HepG2 (cell line): ENCODE data around the gene SEPTIN10. TPM values are rescaled to one million over a fixed set of nuclear protein-coding genes. Genes with fewer than 3 reads are reported as not detected.

Experiments
- ATF7 ChIP-seq, 2 experiments: fragments of 450-650 bp in 1 of 2; sonication (generic) in 1 of 2; formaldehyde crosslinking in 1 of 2; IDR thresholded peaks; 2 replicates each; pipeline versions ENCODE4 v1.4.0 to v1.6.1; 2016 to 2020; ENCODE audit warnings: antibody characterized with exemption in 1 of 2, mild to moderate bottlenecking in 1 of 2, missing genetic modification reagents in 1 of 2
- BORCS8-MEF2B ChIP-seq: sonication (generic); formaldehyde crosslinking; IDR thresholded peaks from 2 replicates; pipeline ENCODE4 v1.8.0; 2022; ENCODE audit warnings: mild to moderate bottlenecking, missing genetic modification reagents
- FOXO1 ChIP-seq: sonication (generic); formaldehyde crosslinking; IDR thresholded peaks from 2 replicates; pipeline ENCODE4 v1.4.0; 2020; ENCODE audit warnings: missing genetic modification reagents
- KDM5B ChIP-seq: sonication (generic); formaldehyde crosslinking; IDR thresholded peaks from 2 replicates; pipeline ENCODE4 v1.4.0; 2020; ENCODE audit warnings: missing genetic modification reagents, mild to moderate bottlenecking, borderline replicate concordance
- NR2C2 ChIP-seq: sonication (generic); formaldehyde crosslinking; IDR thresholded peaks from 2 replicates; pipeline ENCODE4 v1.4.0; 2020; ENCODE audit warnings: missing genetic modification reagents, mild to moderate bottlenecking, moderate library complexity, borderline replicate concordance
- RAD51 ChIP-seq: fragments of 450-650 bp; IDR thresholded peaks from 2 replicates; pipeline ENCODE4 v1.6.1; 2016; ENCODE audit warnings: borderline replicate concordance
- SMAD3 ChIP-seq: sonication (generic); formaldehyde crosslinking; IDR thresholded peaks from 2 replicates; pipeline ENCODE4 v1.4.0; 2020; ENCODE audit warnings: missing genetic modification reagents
- SNAPC2 ChIP-seq: sonication (generic); formaldehyde crosslinking; IDR thresholded peaks from 2 replicates; pipeline ENCODE4 v1.8.1; 2022; ENCODE audit warnings: mild to moderate bottlenecking, missing genetic modification reagents
- SNAPC5 ChIP-seq: sonication (generic); formaldehyde crosslinking; IDR thresholded peaks from 2 replicates; pipeline ENCODE4 v1.8.1; 2023; ENCODE audit warnings: mild to moderate bottlenecking, missing genetic modification reagents, borderline replicate concordance
- SOX5 ChIP-seq: IDR thresholded peaks from 2 replicates; pipeline ENCODE4 v1.6.1; 2016; ENCODE audit warnings: borderline replicate concordance
- TAF15 ChIP-seq: fragments of 200-400 bp; formaldehyde crosslinking; IDR thresholded peaks from one replicate; pipeline ENCODE4 v1.6.1; 2018; ENCODE audit warnings: mild to moderate bottlenecking, low read depth, low read length; ENCODE audit not compliant: poor library complexity, severe bottlenecking
- TP53 ChIP-seq: sonication (generic); formaldehyde crosslinking; conservative IDR thresholded peaks from 2 replicates; pipeline ENCODE4 v1.4.0; 2020; ENCODE audit warnings: missing genetic modification reagents
- YEATS4 ChIP-seq: sonication (generic); formaldehyde crosslinking; IDR thresholded peaks from 2 replicates; pipeline ENCODE4 v1.4.0; 2020; ENCODE audit warnings: missing genetic modification reagents, borderline replicate concordance
- ZFP41 ChIP-seq: sonication (generic); formaldehyde crosslinking; IDR thresholded peaks from 2 replicates; pipeline ENCODE4 v1.4.0; 2020; ENCODE audit warnings: mild to moderate bottlenecking, missing genetic modification reagents, borderline replicate concordance
- ZNF12 ChIP-seq: sonication (generic); formaldehyde crosslinking; IDR thresholded peaks from 2 replicates; pipeline ENCODE4 v1.5.0; 2020; ENCODE audit warnings: missing genetic modification reagents
- ZNF44 ChIP-seq: sonication (generic); formaldehyde crosslinking; IDR thresholded peaks from 2 replicates; pipeline ENCODE4 v1.5.1; 2020; ENCODE audit warnings: mild to moderate bottlenecking, missing genetic modification reagents
- ZNF574 ChIP-seq: sonication (generic); formaldehyde crosslinking; IDR thresholded peaks from 2 replicates; pipeline ENCODE4 v1.4.0; 2020; ENCODE audit warnings: missing genetic modification reagents
- ZSCAN29 ChIP-seq: sonication (generic); formaldehyde crosslinking; conservative IDR thresholded peaks from 2 replicates; pipeline ENCODE4 v1.4.0; 2020; ENCODE audit warnings: mild to moderate bottlenecking, missing genetic modification reagents
- polyA plus RNA-seq, 8 experiments: library from polyadenylated mRNA; depleted of rRNA in 3 of 8; stranded (reverse) in 7 of 8; unstranded in 1 of 8; fragments of >200 nt; fragmentation: Illumina TruSeq in 4 of 8; extraction: Trizol in 4 of 8; gene quantifications; 2 replicates each; pipeline versions ENCODE4 v1.2.1 to v1.2.3, GENCODE V29; 2011 to 2016; ENCODE audit warnings: low read depth in 4 of 8, missing spikeins in 1 of 8, mixed read lengths in 1 of 8; ENCODE audit not compliant: insufficient read depth in 1 of 8
- total RNA-seq, 5 experiments: library from RNA; depleted of rRNA; stranded (reverse); fragments of >200 nt; fragmentation: Illumina TruSeq; extraction: Trizol; gene quantifications; 2 replicates each; pipeline ENCODE4 v1.2.3, GENCODE V29; 2016; ENCODE audit warnings: low read depth in 1 of 5
- TF ChIP-seq, protein P1 (sequence below): sonication (generic); formaldehyde crosslinking; IDR thresholded peaks from 2 replicates; pipeline ENCODE4 v1.5.0; 2020; ENCODE audit warnings: mild to moderate bottlenecking, missing genetic modification reagents

SEPTIN10 gene
- total and polyA plus RNA-seq, 2 of the 13 experiments (the other 11 are each of a cell fraction or from before 2014, with no cell fraction given): 45.8 to 67.5 TPM

GRCh38 chr2:109545828-109546713, 67.7 kb downstream of the SEPTIN10 start (continued):
- no peak for TF ChIP-seq ZNF12
- TF ChIP-seq ATF7 (IDR thresholded peaks at IDR 0.05): no peak
- no peak for TF ChIP-seq ATF7 (CRISPR knock-in tag; IDR thresholded peaks at IDR 0.05)
- TF ChIP-seq ZNF574: no peak
- no peak for TF ChIP-seq TP53 (CRISPR knock-in tag)
- no peak for TF ChIP-seq ZNF44 (CRISPR knock-in tag)
- TF ChIP-seq, protein P1, sequence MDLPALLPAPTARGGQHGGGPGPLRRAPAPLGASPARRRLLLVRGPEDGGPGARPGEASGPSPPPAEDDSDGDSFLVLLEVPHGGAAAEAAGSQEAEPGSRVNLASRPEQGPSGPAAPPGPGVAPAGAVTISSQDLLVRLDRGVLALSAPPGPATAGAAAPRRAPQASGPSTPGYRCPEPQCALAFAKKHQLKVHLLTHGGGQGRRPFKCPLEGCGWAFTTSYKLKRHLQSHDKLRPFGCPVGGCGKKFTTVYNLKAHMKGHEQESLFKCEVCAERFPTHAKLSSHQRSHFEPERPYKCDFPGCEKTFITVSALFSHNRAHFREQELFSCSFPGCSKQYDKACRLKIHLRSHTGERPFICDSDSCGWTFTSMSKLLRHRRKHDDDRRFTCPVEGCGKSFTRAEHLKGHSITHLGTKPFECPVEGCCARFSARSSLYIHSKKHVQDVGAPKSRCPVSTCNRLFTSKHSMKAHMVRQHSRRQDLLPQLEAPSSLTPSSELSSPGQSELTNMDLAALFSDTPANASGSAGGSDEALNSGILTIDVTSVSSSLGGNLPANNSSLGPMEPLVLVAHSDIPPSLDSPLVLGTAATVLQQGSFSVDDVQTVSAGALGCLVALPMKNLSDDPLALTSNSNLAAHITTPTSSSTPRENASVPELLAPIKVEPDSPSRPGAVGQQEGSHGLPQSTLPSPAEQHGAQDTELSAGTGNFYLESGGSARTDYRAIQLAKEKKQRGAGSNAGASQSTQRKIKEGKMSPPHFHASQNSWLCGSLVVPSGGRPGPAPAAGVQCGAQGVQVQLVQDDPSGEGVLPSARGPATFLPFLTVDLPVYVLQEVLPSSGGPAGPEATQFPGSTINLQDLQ (CRISPR knock-in tag): no peak
- TF ChIP-seq FOXO1 (CRISPR knock-in tag): 0 out of 2 replicates have a peak, but pooled peaks have one; percentile 52
- TF ChIP-seq SNAPC5: no peak
- TF ChIP-seq SNAPC2 (CRISPR knock-in tag): no peak
- TF ChIP-seq SMAD3 (CRISPR knock-in tag): no peak
- no peak for TF ChIP-seq ZFP41 (CRISPR knock-in tag)
- TF ChIP-seq KDM5B (CRISPR knock-in tag): no peak
- TF ChIP-seq RAD51: no peak
- no peak for TF ChIP-seq YEATS4 (CRISPR knock-in tag)
- no peak for TF ChIP-seq ZSCAN29
- peak; percentile 21; the same call in 1 of the 2 replicates for TF ChIP-seq NR2C2
- TF ChIP-seq BORCS8-MEF2B (CRISPR knock-in tag): no peak
- TF ChIP-seq SOX5 (CRISPR knock-in tag): no peak
- TF ChIP-seq TAF15: no peak
